ENCODE measurements around the gene PTH2R. TPM values are rescaled to one million over a fixed set of nuclear protein-coding genes. Genes with fewer than 3 reads are reported as not detected.

PTH2R gene
- total RNA-seq, 2 experiments from 2014 or later: not detected

GRCh38 chr2:208488686-208489564 is 82.3 kb downstream of the PTH2R start:
- DNase-seq (no peak), ATAC-seq (no peak)
- CTCF ChIA-PET: no interaction called here
- H3K27me3 Mint-ChIP-seq: no peaks in the 10 kb centered on the region
- H3K27ac Mint-ChIP-seq: no peak overlapping the region
- H3K9me3 Mint-ChIP-seq: no peaks in the 10 kb centered on the region
- no peak for TF ChIP-seq CTCF (IDR thresholded peaks at IDR 0.05)
- H3K4me1 Mint-ChIP-seq (ENCODE audit: low read depth): no peaks in the 10 kb centered on the region
- no peak overlapping the region for H3K4me3 Mint-ChIP-seq
- POLR2A ChIA-PET: no interaction called here
- no peaks in the 10 kb centered on the region for H3K36me3 Mint-ChIP-seq (ENCODE audit: low read depth)
- intact Hi-C loops (cut with micrococcal nuclease): no loop called here

- ChIA-PET POLR2A (no interaction called here), CTCF (no interaction called here)
- Mint-ChIP-seq H3K4me3 (no peak overlapping the region), H3K36me3 (ENCODE audit: low read depth) (no peaks in the 10 kb centered on the region), H3K9me3 (no peaks in the 10 kb centered on the region), H3K27ac (no peak overlapping the region), H3K27me3 (no peaks in the 10 kb centered on the region), H3K4me1 (ENCODE audit: low read depth) (no peaks in the 10 kb centered on the region)
- no peak for ATAC-seq
- intact Hi-C loops (cut with micrococcal nuclease): no loop called here
- no peak for TF ChIP-seq CTCF (IDR thresholded peaks at IDR 0.05)
- no peak for DNase-seq
Measured at GRCh38 chr2:208489687-208490086, 83.1 kb downstream of the PTH2R start.

GRCh38 chr2:208490492-208490891 is 83.9 kb downstream of the PTH2R start:
- ChIA-PET CTCF (no interaction called here), POLR2A (no interaction called here)
- DNase-seq (no peak), ATAC-seq (no peak)
- H3K4me3 Mint-ChIP-seq: no peak overlapping the region
- no peaks in the 10 kb centered on the region for H3K27me3 Mint-ChIP-seq
- no peaks in the 10 kb centered on the region for H3K36me3 Mint-ChIP-seq (ENCODE audit: low read depth)
- intact Hi-C loops (cut with micrococcal nuclease): no loop called here
- no peak overlapping the region for H3K27ac Mint-ChIP-seq
- TF ChIP-seq CTCF (IDR thresholded peaks at IDR 0.05): no peak
- H3K9me3 Mint-ChIP-seq: no peaks in the 10 kb centered on the region
- no peaks in the 10 kb centered on the region for H3K4me1 Mint-ChIP-seq (ENCODE audit: low read depth)

GRCh38 chr2:208491641-208492040 is 85.0 kb downstream of the PTH2R start:
- no peak for DNase-seq
- no peak overlapping the region for H3K27ac Mint-ChIP-seq
- no peaks in the 10 kb centered on the region for H3K27me3 Mint-ChIP-seq
- ChIA-PET CTCF (no interaction called here), POLR2A (no interaction called here)
- H3K36me3 Mint-ChIP-seq (ENCODE audit: low read depth): no peaks in the 10 kb centered on the region
- intact Hi-C loops (cut with micrococcal nuclease): no loop called here
- no peak overlapping the region for H3K4me3 Mint-ChIP-seq
- no peaks in the 10 kb centered on the region for H3K9me3 Mint-ChIP-seq
- TF ChIP-seq CTCF (IDR thresholded peaks at IDR 0.05): no peak
- H3K4me1 Mint-ChIP-seq (ENCODE audit: low read depth): no peaks in the 10 kb centered on the region
- no peak for ATAC-seq

GRCh38 chr2:208492069-208492468 is 85.5 kb downstream of the PTH2R start:
- Mint-ChIP-seq H3K4me1 (ENCODE audit: low read depth) (no peaks in the 10 kb centered on the region), H3K27me3 (no peaks in the 10 kb centered on the region), H3K9me3 (no peaks in the 10 kb centered on the region), H3K36me3 (ENCODE audit: low read depth) (no peaks in the 10 kb centered on the region), H3K4me3 (no peak overlapping the region), H3K27ac (no peak overlapping the region)
- CTCF ChIA-PET: no interaction called here
- POLR2A ChIA-PET: no interaction called here
- ATAC-seq (no peak), DNase-seq (no peak)
- TF ChIP-seq CTCF (IDR thresholded peaks at IDR 0.05): no peak
- intact Hi-C loops (cut with micrococcal nuclease): no loop called here

Measured in activated CD8-positive, alpha-beta T cell treated with anti-CD3 and anti-CD28 coated beads for 36 hours (primary cell).